ENCODE measurements around the gene LNP1.

The LNP1 gene

GRCh38 chr3:100500320-100500880 is 99.1 kb downstream of the LNP1 start:
- no peak for TF ChIP-seq CTCF (IDR thresholded peaks at IDR 0.05; ENCODE audit: low read depth, low read length)
- no peak for TF ChIP-seq EZH2phosphoT487 (IDR thresholded peaks at IDR 0.05; ENCODE audit: low read depth)
- H3K79me2 ChIP-seq (ENCODE audit: low read length): no peaks in the 10 kb centered on the region
- H3K4me2 ChIP-seq (ENCODE audit: low read length): no peak overlapping the region
- H3K9ac ChIP-seq (ENCODE audit: low read length): no peak overlapping the region
- H3K27me3 ChIP-seq (ENCODE audit: low read depth, low read length): no peaks in the 10 kb centered on the region
- no peaks in the 10 kb centered on the region for H4K20me1 ChIP-seq (ENCODE audit: insufficient read depth, low read length)
- no peak overlapping the region for H3K4me3 ChIP-seq (ENCODE audit: low read length)
- H2AFZ ChIP-seq (ENCODE audit: low read depth, low read length): no peak overlapping the region
- peaks cover 31% of the 10 kb centered on the region for H3K4me1 ChIP-seq (ENCODE audit: low read length)
- H3K9me3 ChIP-seq (ENCODE audit: insufficient read depth, low read length): no peaks in the 10 kb centered on the region
- no peak overlapping the region for H3K27ac ChIP-seq (ENCODE audit: low read length)
- peaks cover 3% of the 10 kb centered on the region for H3K36me3 ChIP-seq (replicated peaks; ENCODE audit: low read depth, low read length)

GRCh38 chr3:100503448-100503847 is 102.1 kb downstream of the LNP1 start:
- TF ChIP-seq CTCF (IDR thresholded peaks at IDR 0.05; ENCODE audit: low read depth, low read length): no peak
- TF ChIP-seq EZH2phosphoT487 (IDR thresholded peaks at IDR 0.05; ENCODE audit: low read depth): no peak
- no peak overlapping the region for H3K9ac ChIP-seq (ENCODE audit: low read length)

More at GRCh38 chr3:100503448-100503847, 102.1 kb downstream of the LNP1 start:
- Histone ChIP-seq H3K4me2 (ENCODE audit: low read length) (0 out of 2 replicates have a peak overlapping the region, but pooled peaks have one; percentile 14), H2AFZ (ENCODE audit: low read depth, low read length) (no peak overlapping the region), H3K4me1 (ENCODE audit: low read length) (peaks cover 15% of the 10 kb centered on the region), H3K27ac (ENCODE audit: low read length) (no peak overlapping the region), H3K9me3 (ENCODE audit: insufficient read depth, low read length) (no peaks in the 10 kb centered on the region), H3K36me3 (replicated peaks; ENCODE audit: low read depth, low read length) (no peaks in the 10 kb centered on the region), H3K4me3 (ENCODE audit: low read length) (no peak overlapping the region), H4K20me1 (ENCODE audit: insufficient read depth, low read length) (no peaks in the 10 kb centered on the region), H3K27me3 (ENCODE audit: low read depth, low read length) (no peaks in the 10 kb centered on the region), H3K79me2 (ENCODE audit: low read length) (no peaks in the 10 kb centered on the region)
